Suppressor macrophage treated with lipopolysaccharide for 4 hours (primary cell): Measurements from ENCODE around the gene PRDM2.

Experiments
- DNase-seq: peaks from one replicate; pipeline ENCODE4 v3.0.0-alpha.2; 2020

The PRDM2 gene

DNA sequence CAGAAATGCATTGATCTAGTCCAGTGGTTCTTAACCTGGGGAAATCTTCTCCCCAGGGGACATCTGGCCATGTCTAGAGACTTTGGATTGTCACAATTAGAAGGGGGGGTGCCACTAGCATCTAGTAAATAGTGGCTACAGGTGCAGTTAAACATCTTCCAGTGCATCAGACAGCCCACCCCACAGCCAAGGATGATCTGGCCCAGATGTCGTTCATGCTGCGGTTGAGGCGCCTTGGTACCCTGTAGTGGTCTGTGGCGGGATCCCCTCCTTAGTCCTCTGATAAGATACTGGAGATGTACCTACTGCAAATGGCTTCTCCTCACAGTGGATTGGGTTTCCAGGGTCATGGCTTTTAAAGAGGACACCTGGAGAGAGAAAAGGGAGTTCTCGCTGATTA is 69.8 kb downstream of the PRDM2 start:
- DNase-seq = no peak

DNA sequence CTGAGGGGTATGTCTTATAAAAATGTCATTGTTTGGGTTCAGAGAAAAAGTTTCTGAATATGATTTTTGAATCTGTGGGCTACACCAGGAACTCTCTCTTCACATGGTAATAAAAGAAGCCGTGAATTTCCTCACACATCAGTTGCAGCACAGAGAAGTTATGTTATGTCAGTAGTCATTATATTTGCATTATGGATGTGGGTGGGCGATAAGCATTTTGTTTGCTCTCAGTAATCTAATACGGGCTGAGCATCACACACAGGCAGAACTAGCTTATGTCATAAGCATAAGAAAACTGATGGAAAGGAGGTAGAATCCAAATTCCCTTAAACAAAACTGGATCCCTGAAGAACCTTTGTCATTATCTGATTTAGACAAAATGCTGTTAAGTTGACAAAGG is 70.8 kb downstream of the PRDM2 start:
- no peak for DNase-seq

DNA sequence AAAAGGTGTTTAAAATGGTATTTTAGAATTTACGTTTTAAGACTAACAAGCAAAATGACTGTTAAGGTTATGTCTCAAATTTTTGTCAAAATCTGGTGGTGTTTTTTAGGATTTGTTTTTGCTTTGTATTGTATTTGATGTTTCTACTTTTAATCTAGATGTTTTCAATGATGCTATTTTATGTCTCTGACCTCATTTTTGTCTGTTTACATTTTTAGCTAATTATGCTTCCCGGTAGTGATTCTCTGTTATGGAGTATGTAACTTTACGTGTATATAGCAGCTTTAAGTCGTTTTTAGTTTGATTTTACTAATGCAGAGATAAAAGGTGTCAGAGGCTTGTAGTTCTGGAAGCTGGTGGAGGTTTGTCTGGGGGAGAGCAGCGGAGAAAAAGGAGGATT is 71.8 kb downstream of the PRDM2 start:
- DNase-seq = no peak

DNA sequence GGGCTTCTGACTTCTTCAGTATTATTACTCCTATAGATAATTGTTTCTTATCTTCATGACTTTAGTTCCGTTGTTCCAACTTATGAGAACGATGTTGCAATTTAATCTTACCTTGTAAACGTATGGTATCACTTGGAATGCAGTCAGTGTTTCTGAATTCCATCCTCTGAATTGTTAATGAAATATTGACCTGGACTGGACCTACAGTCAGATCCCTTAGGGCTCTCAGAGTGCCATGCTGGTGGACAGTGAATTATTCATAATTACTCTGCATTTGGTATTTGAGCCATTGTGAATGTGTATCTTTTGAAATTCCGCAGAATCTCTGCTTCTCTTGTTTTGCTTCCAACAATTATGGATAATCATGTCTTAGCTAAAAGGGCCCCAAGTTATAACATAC is 72.3 kb downstream of the PRDM2 start:
- DNase-seq = no peak

DNA sequence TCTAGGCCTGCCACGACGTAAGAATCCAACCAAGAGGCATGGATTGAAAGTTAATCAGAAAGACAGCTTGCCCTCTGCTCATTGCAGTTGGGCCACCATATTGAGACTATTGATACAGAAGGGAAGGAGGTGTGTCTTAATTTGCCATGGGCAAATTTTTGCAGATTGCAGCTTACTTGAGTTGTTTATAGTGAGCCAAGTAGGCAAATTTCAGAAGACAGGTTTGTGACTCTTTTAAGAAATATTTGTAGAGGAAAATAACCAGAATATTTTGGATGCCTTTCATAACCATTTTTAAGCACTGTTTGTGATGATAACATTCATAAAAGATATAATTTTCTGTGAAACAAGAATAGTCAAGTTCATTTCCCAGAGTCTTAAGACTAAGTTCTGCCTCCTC is 74.1 kb downstream of the PRDM2 start:
- DNase-seq = no peak

- no peak for DNase-seq
Observed at GRCh38 chr1:13775459-13775858, 75.5 kb downstream of the PRDM2 start.

GRCh38 chr1:13775916-13776315 is 75.9 kb downstream of the PRDM2 start:
- DNase-seq = no peak

GRCh38 chr1:13778431-13778830 is 78.4 kb downstream of the PRDM2 start:
- no peak for DNase-seq

DNA sequence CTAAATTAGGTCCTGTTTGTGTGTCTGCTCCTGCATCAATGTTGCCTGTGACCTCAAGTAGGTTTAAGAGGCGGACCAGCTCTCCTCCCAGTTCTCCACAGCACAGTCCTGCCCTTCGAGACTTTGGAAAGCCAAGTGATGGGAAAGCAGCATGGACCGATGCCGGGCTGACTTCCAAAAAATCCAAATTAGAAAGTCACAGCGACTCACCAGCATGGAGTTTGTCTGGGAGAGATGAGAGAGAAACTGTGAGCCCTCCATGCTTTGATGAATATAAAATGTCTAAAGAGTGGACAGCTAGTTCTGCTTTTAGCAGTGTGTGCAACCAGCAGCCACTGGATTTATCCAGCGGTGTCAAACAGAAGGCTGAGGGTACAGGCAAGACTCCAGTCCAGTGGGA is 79.9 kb downstream of the PRDM2 start:
- DNase-seq = no peak

GRCh38 chr1:13780780-13781179 is 80.8 kb downstream of the PRDM2 start:
- DNase-seq = no peak

DNA sequence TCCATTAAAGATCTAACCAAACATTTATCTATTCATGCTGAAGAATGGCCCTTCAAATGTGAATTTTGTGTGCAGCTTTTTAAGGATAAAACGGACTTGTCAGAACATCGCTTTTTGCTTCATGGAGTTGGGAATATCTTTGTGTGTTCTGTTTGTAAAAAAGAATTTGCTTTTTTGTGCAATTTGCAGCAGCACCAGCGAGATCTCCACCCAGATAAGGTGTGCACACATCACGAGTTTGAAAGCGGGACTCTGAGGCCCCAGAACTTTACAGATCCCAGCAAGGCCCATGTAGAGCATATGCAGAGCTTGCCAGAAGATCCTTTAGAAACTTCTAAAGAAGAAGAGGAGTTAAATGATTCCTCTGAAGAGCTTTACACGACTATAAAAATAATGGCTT is 81.2 kb downstream of the PRDM2 start:
- DNase-seq = no peak

GRCh38 chr1:13781907-13782633 is 82.1 kb downstream of the PRDM2 start:
- DNase-seq = peak; percentile 55

DNA sequence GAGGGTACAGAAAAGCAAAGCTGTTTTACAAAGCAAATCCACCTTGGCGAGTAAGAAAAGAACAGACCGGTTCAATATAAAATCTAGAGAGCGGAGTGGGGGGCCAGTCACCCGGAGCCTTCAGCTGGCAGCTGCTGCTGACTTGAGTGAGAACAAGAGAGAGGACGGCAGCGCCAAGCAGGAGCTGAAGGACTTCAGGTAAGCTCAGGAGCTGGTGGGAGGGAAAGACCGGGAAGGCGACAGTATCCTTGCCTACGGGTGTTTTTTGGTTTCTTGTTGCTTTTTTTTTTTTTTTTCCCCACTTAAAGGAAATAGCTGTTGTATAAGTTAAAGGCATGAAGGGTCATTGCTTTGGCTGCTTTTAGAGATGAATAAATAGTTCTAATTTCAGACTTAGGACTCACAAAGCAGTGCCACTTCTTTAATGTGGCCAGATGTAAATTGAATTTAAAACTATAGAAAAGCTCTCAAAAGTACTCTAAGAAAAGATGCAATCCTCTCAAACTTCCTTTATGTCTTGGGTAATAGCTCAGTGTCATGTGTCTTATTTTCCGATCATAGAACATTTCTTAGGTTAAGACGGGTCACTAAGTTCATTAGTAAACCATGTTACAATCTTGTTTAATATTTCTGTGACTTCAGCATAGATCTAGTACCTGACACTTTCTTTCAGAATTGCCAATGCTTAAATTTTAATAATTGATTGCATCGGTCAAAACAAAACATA is 82.8 kb downstream of the PRDM2 start:
- peak; percentile 22 for DNase-seq

DNA sequence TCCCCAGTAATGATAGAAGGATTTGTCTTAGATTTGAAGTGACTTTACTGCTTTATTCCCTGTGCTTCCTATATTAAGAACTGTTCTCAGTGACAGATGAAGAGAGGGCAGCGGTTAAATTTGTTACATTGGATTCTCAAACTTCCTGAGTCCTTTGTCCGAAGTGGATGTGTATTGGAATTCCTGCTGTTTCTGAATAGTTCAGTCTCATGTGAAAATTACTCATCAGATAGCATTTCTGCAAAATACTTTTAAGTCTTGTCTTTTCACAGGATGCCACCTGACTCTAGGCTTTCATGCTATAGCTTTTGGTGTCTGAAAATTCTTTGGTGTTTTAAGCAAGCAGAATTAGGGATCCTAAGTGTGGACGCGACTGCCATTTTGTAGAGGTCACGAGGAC is 83.6 kb downstream of the PRDM2 start:
- no peak for DNase-seq

- no peak for DNase-seq
Observed at GRCh38 chr1:13784971-13785370, 85.0 kb downstream of the PRDM2 start.

GRCh38 chr1:13786541-13786940 is 86.6 kb downstream of the PRDM2 start:
- no peak for DNase-seq

DNA sequence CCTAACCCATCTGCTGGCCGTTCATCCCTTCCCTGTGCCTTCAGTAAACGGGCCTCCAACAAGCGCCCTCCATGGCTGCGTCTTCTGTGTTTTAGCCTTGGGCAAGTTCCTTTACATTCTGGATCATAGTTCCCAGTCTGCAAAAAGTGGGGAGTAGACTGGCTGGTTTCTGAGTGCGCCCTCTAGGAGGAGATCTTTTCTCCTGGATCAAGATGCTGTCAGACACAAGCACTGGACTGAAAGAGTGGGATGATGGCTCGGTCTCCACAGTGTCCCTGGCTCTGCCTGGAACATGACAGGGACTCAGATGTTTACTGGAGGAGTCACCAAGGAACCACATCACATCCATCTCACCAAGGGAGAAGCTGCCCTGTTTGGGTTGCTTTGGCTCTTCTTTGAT is 88.8 kb downstream of the PRDM2 start:
- no peak for DNase-seq

GRCh38 chr1:13790290-13791030 is 90.5 kb downstream of the PRDM2 start:
- no peak for DNase-seq

DNA sequence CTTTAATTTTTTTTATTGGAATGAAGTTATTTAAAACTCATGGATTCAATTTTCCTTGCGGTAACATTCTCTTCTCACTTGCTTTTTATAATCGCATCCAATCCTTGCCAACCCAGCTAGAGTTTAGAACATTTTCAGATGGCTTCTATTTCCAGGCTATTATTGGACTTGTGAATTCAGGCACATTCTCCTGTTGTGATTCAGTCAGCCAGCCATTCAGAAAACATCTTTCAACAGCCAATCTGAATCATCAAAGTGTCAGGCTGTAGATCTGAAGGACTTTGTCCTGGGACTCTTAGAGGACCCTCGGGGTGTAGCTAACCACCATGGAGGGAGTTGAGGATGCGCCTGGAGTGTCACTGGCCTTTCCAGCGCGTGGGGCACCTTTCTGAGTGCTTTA is 92.4 kb downstream of the PRDM2 start:
- DNase-seq = no peak

- DNase-seq = no peak
Observed at GRCh38 chr1:13793088-13793730, 93.2 kb downstream of the PRDM2 start.

GRCh38 chr1:13794231-13795187 is 94.5 kb downstream of the PRDM2 start:
- DNase-seq = no peak

DNA sequence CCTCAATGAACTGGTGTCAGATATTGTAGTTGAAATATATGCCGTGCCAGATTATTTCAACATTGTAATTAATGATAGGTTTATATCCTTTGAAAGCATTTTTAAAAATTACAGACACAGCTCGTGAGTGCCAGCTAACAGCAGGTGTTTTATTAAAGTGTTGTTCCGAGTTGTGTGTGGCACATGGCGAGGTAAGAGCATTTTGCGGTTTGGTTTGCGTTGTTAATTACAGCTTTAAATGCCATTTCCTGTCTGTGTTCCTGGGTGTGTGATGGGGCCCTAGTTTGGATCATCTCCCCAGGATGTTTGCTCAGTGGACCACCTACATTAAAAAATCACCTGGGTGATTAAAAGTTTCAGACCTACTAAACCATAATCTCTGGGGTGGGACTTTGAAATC is 97.4 kb downstream of the PRDM2 start:
- DNase-seq = no peak
